HepG2 (cell line): ENCODE data around the gene SPATA33. TPM values are rescaled to one million over a fixed set of nuclear protein-coding genes. Genes with fewer than 3 reads are reported as not detected.

Experiments
- ARHGAP35 ChIP-seq: sonication (generic); formaldehyde crosslinking; IDR thresholded peaks from 2 replicates; pipeline ENCODE4 v1.9.0; 2022; ENCODE audit warnings: mild to moderate bottlenecking, inconsistent platforms, moderate library complexity, missing genetic modification reagents, borderline replicate concordance
- ATF1 ChIP-seq: IDR thresholded peaks from 2 replicates; pipeline ENCODE4 v1.6.1; 2016; ENCODE audit warnings: mild to moderate bottlenecking, control low read depth
- ATF2 ChIP-seq: sonication (generic); formaldehyde crosslinking; IDR thresholded peaks from 2 replicates; pipeline ENCODE4 v1.4.0; 2020; ENCODE audit warnings: missing genetic modification reagents
- FOXA3 ChIP-seq: IDR thresholded peaks from 2 replicates; pipeline ENCODE4 v1.6.1; 2016; ENCODE audit warnings: missing genetic modification reagents, missing compliant biosample characterization
- GABPA ChIP-seq, 2 experiments: IDR thresholded peaks; 2 replicates each; pipeline ENCODE4 v1.6.1; 2011 to 2016; ENCODE audit warnings: low read depth in 2 of 2, low read length in 1 of 2, missing biosample characterization in 1 of 2, missing genetic modification characterization in 1 of 2
- KAT8 ChIP-seq: IDR thresholded peaks from 2 replicates; pipeline ENCODE4 v1.6.1; 2016; ENCODE audit warnings: missing genetic modification reagents, missing compliant biosample characterization
- KDM4B ChIP-seq: sonication (generic); formaldehyde crosslinking; IDR thresholded peaks from 2 replicates; pipeline ENCODE4 v1.4.0; 2020; ENCODE audit warnings: missing genetic modification reagents
- MED1 ChIP-seq: sonication (generic); formaldehyde crosslinking; IDR thresholded peaks from 2 replicates; pipeline ENCODE4 v1.4.0; 2020; ENCODE audit warnings: missing genetic modification reagents
- MEIS2 ChIP-seq: sonication (generic); formaldehyde crosslinking; IDR thresholded peaks from 2 replicates; pipeline ENCODE4 v1.9.0; 2021; ENCODE audit warnings: mild to moderate bottlenecking, missing genetic modification reagents
- RBAK ChIP-seq: sonication (generic); formaldehyde crosslinking; IDR thresholded peaks from 2 replicates; pipeline ENCODE4 v1.5.1; 2020; ENCODE audit warnings: mild to moderate bottlenecking, missing genetic modification reagents
- RNF219 ChIP-seq: sonication (generic); formaldehyde crosslinking; IDR thresholded peaks from 2 replicates; pipeline ENCODE4 v1.5.0; 2020; ENCODE audit warnings: mild to moderate bottlenecking, missing genetic modification reagents
- SAP130 ChIP-seq: IDR thresholded peaks from 2 replicates; pipeline ENCODE4 v1.6.1; 2016; ENCODE audit warnings: low read depth
- SP5 ChIP-seq: IDR thresholded peaks from 2 replicates; pipeline ENCODE4 v1.6.1; 2016; ENCODE audit warnings: low read depth, borderline replicate concordance
- TBX3 ChIP-seq: fragments of 450-650 bp; IDR thresholded peaks from 2 replicates; pipeline ENCODE4 v1.6.1; 2017; ENCODE audit warnings: antibody characterized with exemption, mild to moderate bottlenecking, inconsistent platforms, borderline replicate concordance
- ZEB1 ChIP-seq: IDR thresholded peaks from 2 replicates; pipeline ENCODE4 v1.6.1; 2012; ENCODE audit warnings: mild to moderate bottlenecking, low read depth, inconsistent platforms; ENCODE audit not compliant: insufficient replicate concordance
- ZKSCAN1 ChIP-seq: fragments of 150-350 bp; IDR thresholded peaks from 2 replicates; pipeline ENCODE4 v1.6.1; 2014; ENCODE audit warnings: low read length
- ZNF142 ChIP-seq: sonication (generic); formaldehyde crosslinking; IDR thresholded peaks from 2 replicates; pipeline ENCODE4 v1.4.0; 2020; ENCODE audit warnings: missing genetic modification reagents
- ZNF468 ChIP-seq: sonication (generic); formaldehyde crosslinking; IDR thresholded peaks from 2 replicates; pipeline ENCODE4 v1.8.0; 2022; ENCODE audit warnings: mild to moderate bottlenecking, moderate library complexity, missing genetic modification reagents
- ZNF878 ChIP-seq: sonication (generic); formaldehyde crosslinking; IDR thresholded peaks from 2 replicates; pipeline ENCODE4 v1.8.1; 2023; ENCODE audit warnings: mild to moderate bottlenecking, missing genetic modification reagents, moderate library complexity
- ZNF879 ChIP-seq: sonication (generic); formaldehyde crosslinking; IDR thresholded peaks from 2 replicates; pipeline ENCODE4 v1.8.1; 2023; ENCODE audit warnings: missing genetic modification reagents
- ZSCAN12 ChIP-seq: sonication (generic); formaldehyde crosslinking; IDR thresholded peaks from 2 replicates; pipeline ENCODE4 v1.9.0; 2021; ENCODE audit warnings: mild to moderate bottlenecking, missing genetic modification reagents
- polyA plus RNA-seq, 8 experiments: library from polyadenylated mRNA; depleted of rRNA in 3 of 8; stranded (reverse) in 7 of 8; unstranded in 1 of 8; fragments of >200 nt; fragmentation: Illumina TruSeq in 4 of 8; extraction: Trizol in 4 of 8; gene quantifications; 2 replicates each; pipeline versions ENCODE4 v1.2.1 to v1.2.3, GENCODE V29; 2011 to 2016; ENCODE audit warnings: low read depth in 4 of 8, missing spikeins in 1 of 8, mixed read lengths in 1 of 8; ENCODE audit not compliant: insufficient read depth in 1 of 8
- total RNA-seq, 5 experiments: library from RNA; depleted of rRNA; stranded (reverse); fragments of >200 nt; fragmentation: Illumina TruSeq; extraction: Trizol; gene quantifications; 2 replicates each; pipeline ENCODE4 v1.2.3, GENCODE V29; 2016; ENCODE audit warnings: low read depth in 1 of 5

Gene SPATA33
- total and polyA plus RNA-seq, 2 of the 13 experiments (the other 11 are each of a cell fraction or from before 2014, with no cell fraction given) = 5.7 to 11.0 TPM

GRCh38 chr16:89700649-89701424, 43.2 kb downstream of the SPATA33 start (continued):
- TF ChIP-seq ZNF142 (CRISPR knock-in tag) = 0 out of 2 replicates have a peak, but pooled peaks have one; percentile 51
- no peak for TF ChIP-seq ZEB1
- TF ChIP-seq RBAK (CRISPR knock-in tag) = no peak
- 0 out of 2 replicates have a peak, but pooled peaks have one; percentile 48 for TF ChIP-seq ZNF468 (CRISPR knock-in tag)
- TF ChIP-seq ZSCAN12 (CRISPR knock-in tag) = peak; percentile 28; the same call in 1 of the 2 replicates
- peak; percentile 74 for TF ChIP-seq MED1 (CRISPR knock-in tag)
- TF ChIP-seq RNF219 (CRISPR knock-in tag) = no peak
- TF ChIP-seq ATF1 = no peak
- TF ChIP-seq MEIS2 (CRISPR knock-in tag) = peak; percentile 76
- no peak for TF ChIP-seq TBX3
- TF ChIP-seq GABPA (IDR thresholded peaks at IDR 0.05; ENCODE audit: low read depth, low read length) = no peak
- TF ChIP-seq GABPA (CRISPR knock-in tag; IDR thresholded peaks at IDR 0.05; ENCODE audit: low read depth) = no peak
- no peak for TF ChIP-seq ZNF878
- TF ChIP-seq ZNF879 (CRISPR knock-in tag) = peak; percentile 28; the same call in 1 of the 2 replicates
- peak; percentile 75 for TF ChIP-seq SAP130 (CRISPR knock-in tag)
- TF ChIP-seq ZKSCAN1 = no peak
- peak; percentile 53; the same call in 1 of the 2 replicates for TF ChIP-seq SP5 (CRISPR knock-in tag)
- 0 out of 2 replicates have a peak, but pooled peaks have one; percentile 34 for TF ChIP-seq FOXA3 (CRISPR knock-in tag)
- TF ChIP-seq ATF2 (CRISPR knock-in tag) = no peak
- TF ChIP-seq KDM4B = no peak
- TF ChIP-seq KAT8 = no peak; the same call in 1 of the 2 replicates
- 0 out of 2 replicates have a peak, but pooled peaks have one; percentile 44 for TF ChIP-seq ARHGAP35
